GM19395 (cell line): ENCODE data around the gene HLA-DRB1.
A peak's percentile ranks its signal among the peaks of the same experiment; 100 is the strongest.

Source experiments
- ATAC-seq: cut with Tn5 transposase; IDR thresholded peaks from one replicate; pipeline ENCODE4 v1.9.1; 2021; ENCODE audit warnings: mild to moderate bottlenecking, moderate library complexity; ENCODE audit not compliant: unreplicated experiment

Gene HLA-DRB1

GRCh38 chr6:32565511-32565910 is 24.1 kb downstream of the HLA-DRB1 start:
- ATAC-seq: no peak

- ATAC-seq: no peak
Observed at GRCh38 chr6:32562940-32563339, 26.7 kb downstream of the HLA-DRB1 start.

- ATAC-seq: no peak
Observed at GRCh38 chr6:32559747-32560146, 29.9 kb downstream of the HLA-DRB1 start.

GRCh38 chr6:32558426-32559057 is 31.1 kb downstream of the HLA-DRB1 start:
- no peak for ATAC-seq

- ATAC-seq: no peak
Observed at GRCh38 chr6:32554116-32554965, 35.3 kb downstream of the HLA-DRB1 start.

GRCh38 chr6:32553037-32553742 is 36.5 kb downstream of the HLA-DRB1 start:
- no peak for ATAC-seq

- no peak for ATAC-seq
Observed at GRCh38 chr6:32551410-32551809, 38.2 kb downstream of the HLA-DRB1 start.

GRCh38 chr6:32539839-32540238 is 49.8 kb downstream of the HLA-DRB1 start:
- no peak for ATAC-seq

GRCh38 chr6:32530431-32530793 is 59.2 kb downstream of the HLA-DRB1 start:
- ATAC-seq: peak; percentile 31

- ATAC-seq: peak; percentile 86
Observed at GRCh38 chr6:32529697-32530430, 59.8 kb downstream of the HLA-DRB1 start, which contains the start of gene HLA-DRB5. Gene HLA-DRB5 (minus strand): TSS chr6:32530287. CDS start chr6:32530224, 63 bp downstream.
